ENCODE data around the gene ABCD4. TPM values are rescaled to one million over a fixed set of nuclear protein-coding genes. Genes with fewer than 3 reads are reported as not detected.

Gene ABCD4
- total and polyA plus RNA-seq, 2 donors: 28.3 to 95.7 TPM

DNA sequence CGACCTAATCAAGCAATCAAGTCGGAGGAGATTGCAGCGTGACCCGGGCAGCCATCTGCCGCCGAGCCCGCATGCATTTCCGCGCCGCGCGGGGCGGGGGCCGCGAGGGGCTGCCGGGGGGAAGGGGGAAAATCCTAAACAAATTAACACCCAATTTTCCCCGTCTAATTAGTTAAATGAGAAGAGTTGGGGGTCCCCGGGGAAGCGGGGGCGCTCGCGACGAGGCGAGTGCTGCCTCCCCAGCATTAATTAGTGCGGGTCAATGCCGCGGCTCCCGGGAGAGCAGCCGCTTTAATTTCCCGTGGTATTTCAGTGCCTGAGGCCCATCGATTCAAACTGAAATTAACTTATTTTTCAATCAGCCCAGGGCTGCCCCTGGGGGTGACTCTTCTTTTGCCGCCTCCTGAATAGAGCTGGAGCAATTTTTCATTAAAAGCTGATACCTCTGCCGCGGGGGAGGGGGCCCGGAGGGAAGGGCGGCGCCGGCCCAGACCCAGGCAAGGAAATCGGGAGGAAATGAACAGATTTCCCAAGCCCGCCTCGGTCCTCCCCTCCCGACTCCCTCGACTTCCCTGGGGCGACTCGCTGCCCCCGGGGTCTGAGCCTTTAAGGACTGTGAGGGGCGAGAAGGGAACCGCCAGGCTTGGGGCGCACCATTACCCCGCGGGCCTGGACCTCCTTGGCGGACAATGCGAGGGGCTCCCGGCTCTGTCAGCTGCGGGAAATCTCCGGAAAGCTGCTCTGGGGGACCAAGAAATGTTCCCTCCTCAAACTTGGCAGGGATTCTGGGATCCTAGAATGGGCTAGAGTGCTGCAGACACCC, 44.6 kb downstream of the ABCD4 start:
- DNase-seq (ENCODE audit: low read depth in 6 of 9, low spot score in 9 of 9): no peak
- Histone ChIP-seq H3K4me1 (ENCODE audit: control insufficient read depth in 2 of 2, insufficient read depth in 2 of 2, low read length in 2 of 2) (peaks cover 8 to 12% of the 10 kb centered on the region in 2 donors), H3K27ac (ENCODE audit: low read depth in 1 of 2, low read length in 1 of 2) (no peak overlapping the region), H3K9me3 (ENCODE audit: control insufficient read depth in 2 of 2, insufficient read depth in 1 of 2, low read length in 1 of 2) (peaks cover 0 to 3% of the 10 kb centered on the region in 2 donors), H3K4me3 (ENCODE audit: low read length in 2 of 2) (peak overlapping the region; percentile 37 to 64), H3K27me3 (ENCODE audit: control insufficient read depth in 2 of 2, insufficient read depth in 1 of 2, low read length in 1 of 2) (peaks cover 12 to 52% of the 10 kb centered on the region in 2 donors), H3K36me3 (ENCODE audit: control insufficient read depth in 2 of 2, insufficient read depth in 2 of 2, low read length in 1 of 2) (no peaks in the 10 kb centered on the region)
- 7% methylated on average over 56 of the region's 56 CpGs for WGBS

DNA sequence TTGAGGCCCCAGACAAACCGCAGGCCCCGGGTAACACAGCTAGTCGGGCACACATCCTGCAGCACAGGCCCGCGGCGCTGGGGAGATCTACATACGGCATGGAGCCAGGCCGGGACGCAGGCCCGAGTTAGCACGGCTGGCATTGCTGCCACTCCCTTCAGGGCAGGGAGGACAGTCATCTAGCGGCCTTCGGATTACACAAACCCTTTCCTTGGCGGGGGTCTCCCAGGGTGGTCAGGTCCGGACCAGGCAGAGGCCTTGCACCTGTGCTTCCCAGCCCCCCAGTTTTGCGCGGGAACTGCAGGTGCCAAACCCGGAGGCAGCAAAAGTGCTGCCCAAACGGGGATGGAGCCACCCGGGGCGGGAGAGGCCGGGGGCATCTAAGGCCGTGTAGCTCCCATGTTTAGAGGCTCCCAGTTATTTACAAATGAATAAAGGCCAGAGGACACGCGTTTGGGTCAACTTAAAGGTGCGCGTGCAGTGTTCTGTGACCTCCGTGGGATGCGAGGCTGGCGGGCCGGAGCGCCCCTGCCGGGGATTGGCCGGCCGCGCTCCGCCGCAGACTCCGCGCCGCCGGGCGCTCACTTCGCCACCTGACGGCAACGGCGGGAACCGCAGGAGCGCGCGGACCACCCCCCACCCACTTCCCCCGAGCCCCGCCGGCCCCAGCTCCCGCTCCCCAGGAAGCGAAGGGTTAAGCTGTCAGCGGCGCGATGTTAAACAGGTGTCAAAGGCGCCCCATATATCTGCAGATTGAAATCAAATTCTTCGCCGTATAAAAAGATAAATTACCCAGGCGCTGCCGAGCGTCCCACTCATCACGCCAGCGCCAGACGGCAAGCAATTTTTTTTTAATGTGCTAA, 45.4 kb downstream of the ABCD4 start:
- 4% methylated on average over 68 of the region's 68 CpGs for WGBS
- H3K27me3 ChIP-seq (ENCODE audit: control insufficient read depth in 2 of 2, insufficient read depth in 1 of 2, low read length in 1 of 2): peaks cover 12 to 59% of the 10 kb centered on the region in 2 donors
- no peak overlapping the region for H3K27ac ChIP-seq (ENCODE audit: low read depth in 1 of 2, low read length in 1 of 2)
- H3K36me3 ChIP-seq (ENCODE audit: control insufficient read depth in 2 of 2, insufficient read depth in 2 of 2, low read length in 1 of 2): no peaks in the 10 kb centered on the region
- DNase-seq (ENCODE audit: low read depth in 6 of 9, low spot score in 9 of 9): peak in 8 of 9 donors; percentile 30 to 73 (median 52)
- H3K9me3 ChIP-seq (ENCODE audit: control insufficient read depth in 2 of 2, insufficient read depth in 1 of 2, low read length in 1 of 2): peaks cover 0 to 3% of the 10 kb centered on the region in 2 donors
- H3K4me1 ChIP-seq (ENCODE audit: control insufficient read depth in 2 of 2, insufficient read depth in 2 of 2, low read length in 2 of 2): peaks cover 8 to 12% of the 10 kb centered on the region in 2 donors
- H3K4me3 ChIP-seq (ENCODE audit: low read length in 2 of 2): peak overlapping the region; percentile 37 to 64

DNA sequence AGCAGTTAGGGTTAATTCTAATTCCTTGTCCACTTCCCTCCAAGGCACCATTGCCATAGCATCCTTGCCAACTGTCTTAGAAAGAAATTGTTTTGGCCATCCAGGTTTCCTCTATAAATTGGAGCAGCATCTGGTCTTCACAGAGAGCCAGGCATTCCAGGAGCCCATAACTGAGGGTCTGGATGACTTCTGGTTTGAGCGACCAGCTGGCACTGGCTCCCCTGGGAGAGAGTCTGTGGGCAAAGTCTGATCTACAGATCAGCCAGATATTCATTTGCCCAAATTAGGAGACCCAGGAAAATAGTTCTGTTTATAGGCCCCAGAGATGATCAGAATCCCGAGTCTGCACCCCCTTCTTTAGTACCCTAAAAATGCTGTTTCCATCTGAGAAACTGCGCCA, 47.5 kb downstream of the ABCD4 start:
- DNase-seq (ENCODE audit: low read depth in 6 of 9, low spot score in 9 of 9): no peak
- peaks cover 8 to 14% of the 10 kb centered on the region in 2 donors for H3K4me1 ChIP-seq (ENCODE audit: control insufficient read depth in 2 of 2, insufficient read depth in 2 of 2, low read length in 2 of 2)
- H3K36me3 ChIP-seq (ENCODE audit: control insufficient read depth in 2 of 2, insufficient read depth in 2 of 2, low read length in 1 of 2): no peaks in the 10 kb centered on the region
- H3K27ac ChIP-seq (ENCODE audit: low read depth in 1 of 2, low read length in 1 of 2): no peak overlapping the region
- H3K9me3 ChIP-seq (ENCODE audit: control insufficient read depth in 2 of 2, insufficient read depth in 1 of 2, low read length in 1 of 2): peaks cover 0 to 3% of the 10 kb centered on the region in 2 donors
- 92% methylated on average over 3 of the region's 3 CpGs for WGBS
- no peak overlapping the region for H3K4me3 ChIP-seq (ENCODE audit: low read length in 2 of 2)
- H3K27me3 ChIP-seq (ENCODE audit: control insufficient read depth in 2 of 2, insufficient read depth in 1 of 2, low read length in 1 of 2): peaks cover 12 to 62% of the 10 kb centered on the region in 2 donors

DNA sequence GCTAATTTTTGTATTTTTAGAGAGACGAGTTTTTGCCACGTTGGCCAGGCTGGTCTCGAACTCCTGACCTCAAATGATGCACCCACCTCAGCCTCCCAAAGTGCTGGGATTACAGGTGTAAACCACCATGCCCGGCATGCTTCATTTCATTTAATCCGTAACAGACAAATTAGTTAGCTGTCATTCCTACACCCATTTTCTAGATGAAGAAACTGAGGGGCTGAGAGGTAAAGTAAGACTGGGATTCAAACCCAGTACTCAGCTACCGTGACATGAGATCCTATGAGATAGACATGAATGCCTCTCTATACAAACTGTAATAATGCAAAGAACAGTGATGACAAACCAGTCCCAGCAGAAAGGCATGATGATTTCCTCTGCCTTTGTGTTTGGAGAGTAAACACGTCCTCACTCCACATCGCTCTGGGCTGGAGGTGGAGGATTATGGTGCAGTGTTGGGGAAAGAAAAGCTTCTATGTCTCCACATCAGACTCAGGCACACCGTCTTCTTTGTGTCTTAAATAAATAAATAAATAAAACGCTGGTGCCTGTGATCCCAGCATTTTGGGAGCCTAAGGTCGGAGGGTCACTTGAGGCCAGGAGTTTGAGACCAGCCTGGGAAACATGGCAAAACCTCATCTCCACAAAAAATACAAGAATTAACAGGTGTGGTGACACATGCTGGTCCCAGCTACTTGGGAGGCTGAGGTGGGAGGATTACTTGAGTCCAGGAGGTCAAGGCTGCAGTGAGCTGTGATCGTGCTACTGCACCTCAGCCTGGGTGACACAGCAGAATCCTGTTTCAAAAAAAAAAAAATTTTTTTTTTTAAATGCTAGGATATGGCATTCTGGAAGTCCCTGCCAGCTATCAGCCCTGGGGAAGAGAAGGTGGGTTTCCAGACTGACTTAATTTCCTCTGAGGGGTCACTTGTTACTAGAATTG, 53.0 kb downstream of the ABCD4 start:
- H3K9me3 ChIP-seq (ENCODE audit: control insufficient read depth in 2 of 2, insufficient read depth in 1 of 2, low read length in 1 of 2): no peaks in the 10 kb centered on the region
- H3K27ac ChIP-seq (ENCODE audit: low read depth in 1 of 2, low read length in 1 of 2): no peak overlapping the region
- no peak overlapping the region for H3K4me3 ChIP-seq (ENCODE audit: low read length in 2 of 2)
- no peaks in the 10 kb centered on the region for H3K36me3 ChIP-seq (ENCODE audit: control insufficient read depth in 2 of 2, insufficient read depth in 2 of 2, low read length in 1 of 2)
- DNase-seq (ENCODE audit: low read depth in 6 of 9, low spot score in 9 of 9): no peak
- peaks cover 0 to 2% of the 10 kb centered on the region in 2 donors for H3K4me1 ChIP-seq (ENCODE audit: control insufficient read depth in 2 of 2, insufficient read depth in 2 of 2, low read length in 2 of 2)
- H3K27me3 ChIP-seq (ENCODE audit: control insufficient read depth in 2 of 2, insufficient read depth in 1 of 2, low read length in 1 of 2): peaks cover 15 to 74% of the 10 kb centered on the region in 2 donors
- WGBS: 81% methylated on average over 12 of the region's 12 CpGs

DNA sequence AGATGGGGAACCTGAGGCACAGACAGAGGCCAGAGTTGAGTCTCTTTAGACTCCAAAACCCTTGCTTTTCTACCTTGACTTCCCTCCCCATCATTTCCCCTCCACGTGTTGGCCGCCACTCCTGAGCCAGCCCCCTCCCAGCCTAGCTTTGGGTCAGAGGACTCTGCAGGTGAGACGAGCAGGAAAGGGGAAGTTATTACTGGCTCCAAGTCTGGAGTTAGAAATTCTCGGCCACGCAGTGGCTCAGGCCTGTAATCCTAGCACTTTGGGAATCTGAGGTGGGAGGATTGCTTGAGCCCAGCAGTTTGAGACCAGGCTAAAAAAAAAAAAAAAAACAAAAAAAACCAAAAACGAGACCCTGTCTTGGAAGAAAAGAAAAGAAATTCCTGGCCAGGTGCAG, 54.7 kb downstream of the ABCD4 start:
- 38% methylated on average over 6 of the region's 6 CpGs for WGBS
- DNase-seq (ENCODE audit: low read depth in 6 of 9, low spot score in 9 of 9): no peak
- no peaks in the 10 kb centered on the region for H3K36me3 ChIP-seq (ENCODE audit: control insufficient read depth in 2 of 2, insufficient read depth in 2 of 2, low read length in 1 of 2)
- peaks cover 0 to 2% of the 10 kb centered on the region in 2 donors for H3K4me1 ChIP-seq (ENCODE audit: control insufficient read depth in 2 of 2, insufficient read depth in 2 of 2, low read length in 2 of 2)
- H3K9me3 ChIP-seq (ENCODE audit: control insufficient read depth in 2 of 2, insufficient read depth in 1 of 2, low read length in 1 of 2): no peaks in the 10 kb centered on the region
- H3K27me3 ChIP-seq (ENCODE audit: control insufficient read depth in 2 of 2, insufficient read depth in 1 of 2, low read length in 1 of 2): peaks cover 28 to 79% of the 10 kb centered on the region in 2 donors
- H3K27ac ChIP-seq (ENCODE audit: low read depth in 1 of 2, low read length in 1 of 2): no peak overlapping the region
- H3K4me3 ChIP-seq (ENCODE audit: low read length in 2 of 2): no peak overlapping the region

DNA sequence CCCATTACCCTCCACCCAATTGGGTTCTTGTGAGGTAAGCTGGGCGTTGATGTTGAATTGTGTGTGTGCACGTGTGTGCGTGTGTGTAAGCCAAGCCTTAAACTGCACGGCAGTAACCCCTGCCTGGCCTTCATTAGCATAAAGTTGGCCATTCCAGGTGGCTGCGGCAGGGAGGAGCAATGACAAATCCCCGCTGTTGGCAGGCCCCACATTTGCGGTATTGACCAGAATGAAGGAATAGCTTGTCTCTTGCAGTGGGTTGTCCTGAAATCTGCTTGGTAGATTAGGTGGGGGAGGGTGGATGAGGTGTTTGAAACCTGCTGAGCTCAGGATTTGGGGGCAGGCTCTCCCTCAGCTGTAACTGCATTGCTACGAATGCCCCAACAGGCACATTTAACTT, 56.2 kb downstream of the ABCD4 start:
- peaks cover 0 to under 1% of the 10 kb centered on the region in 2 donors for H3K4me1 ChIP-seq (ENCODE audit: control insufficient read depth in 2 of 2, insufficient read depth in 2 of 2, low read length in 2 of 2)
- WGBS: 92% methylated on average over 8 of the region's 8 CpGs
- DNase-seq (ENCODE audit: low read depth in 6 of 9, low spot score in 9 of 9): no peak
- peaks cover 33 to 81% of the 10 kb centered on the region in 2 donors for H3K27me3 ChIP-seq (ENCODE audit: control insufficient read depth in 2 of 2, insufficient read depth in 1 of 2, low read length in 1 of 2)
- no peak overlapping the region for H3K27ac ChIP-seq (ENCODE audit: low read depth in 1 of 2, low read length in 1 of 2)
- H3K4me3 ChIP-seq (ENCODE audit: low read length in 2 of 2): no peak overlapping the region
- H3K9me3 ChIP-seq (ENCODE audit: control insufficient read depth in 2 of 2, insufficient read depth in 1 of 2, low read length in 1 of 2): no peaks in the 10 kb centered on the region
- no peaks in the 10 kb centered on the region for H3K36me3 ChIP-seq (ENCODE audit: control insufficient read depth in 2 of 2, insufficient read depth in 2 of 2, low read length in 1 of 2)

DNA sequence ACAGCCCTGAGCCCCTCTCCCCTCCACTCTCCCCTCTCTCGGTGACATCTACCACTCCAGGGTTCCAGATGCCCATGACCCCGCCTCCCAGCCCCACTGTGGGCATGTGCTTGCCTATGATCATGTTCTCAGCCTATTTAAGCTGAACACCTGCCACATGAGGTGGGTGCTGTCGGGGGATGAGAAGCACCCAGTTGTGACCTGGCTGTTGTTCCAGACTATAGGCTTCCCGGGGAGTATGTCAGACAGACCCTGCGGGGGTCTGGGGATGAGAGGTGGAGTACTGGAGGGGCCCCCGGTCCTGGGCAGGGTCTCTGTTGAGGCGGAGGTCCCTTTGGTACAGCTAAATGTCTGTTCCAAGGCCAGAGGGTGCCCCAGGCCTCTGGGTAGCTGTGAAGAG, 57.4 kb downstream of the ABCD4 start:
- Histone ChIP-seq H3K27ac (ENCODE audit: low read depth in 1 of 2, low read length in 1 of 2) (no peak overlapping the region), H3K9me3 (ENCODE audit: control insufficient read depth in 2 of 2, insufficient read depth in 1 of 2, low read length in 1 of 2) (no peaks in the 10 kb centered on the region), H3K27me3 (ENCODE audit: control insufficient read depth in 2 of 2, insufficient read depth in 1 of 2, low read length in 1 of 2) (peaks cover 43 to 93% of the 10 kb centered on the region in 2 donors), H3K4me3 (ENCODE audit: low read length in 2 of 2) (no peak overlapping the region), H3K36me3 (ENCODE audit: control insufficient read depth in 2 of 2, insufficient read depth in 2 of 2, low read length in 1 of 2) (no peaks in the 10 kb centered on the region), H3K4me1 (ENCODE audit: control insufficient read depth in 2 of 2, insufficient read depth in 2 of 2, low read length in 2 of 2) (peaks cover 0 to 2% of the 10 kb centered on the region in 2 donors)
- no peak for DNase-seq (ENCODE audit: low read depth in 6 of 9, low spot score in 9 of 9)
- 84% methylated on average over 7 of the region's 7 CpGs for WGBS

DNA sequence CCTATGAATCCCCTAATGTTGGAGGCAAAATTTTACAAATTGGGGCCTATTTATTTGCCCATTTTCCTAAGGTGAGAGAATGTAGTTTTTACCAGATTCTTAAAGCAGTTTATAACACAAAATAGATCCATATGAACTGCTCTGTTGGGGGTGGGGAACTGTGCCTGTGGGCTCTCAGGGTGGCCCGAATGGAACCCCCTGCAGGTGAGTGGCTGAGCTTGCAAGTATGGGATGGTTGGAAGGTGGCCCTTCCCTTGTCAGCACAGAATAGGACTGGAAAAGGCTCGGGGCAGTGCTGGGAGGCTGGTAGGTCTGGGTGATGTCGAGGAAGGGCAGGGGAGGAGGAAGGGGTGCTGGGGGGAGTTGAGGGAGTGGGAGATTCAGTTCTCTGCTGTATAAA, 58.6 kb downstream of the ABCD4 start:
- H3K4me3 ChIP-seq (ENCODE audit: low read length in 2 of 2): no peak overlapping the region
- no peaks in the 10 kb centered on the region for H3K9me3 ChIP-seq (ENCODE audit: control insufficient read depth in 2 of 2, insufficient read depth in 1 of 2, low read length in 1 of 2)
- peaks cover 0 to 2% of the 10 kb centered on the region in 2 donors for H3K4me1 ChIP-seq (ENCODE audit: control insufficient read depth in 2 of 2, insufficient read depth in 2 of 2, low read length in 2 of 2)
- DNase-seq (ENCODE audit: low read depth in 6 of 9, low spot score in 9 of 9): no peak
- H3K36me3 ChIP-seq (ENCODE audit: control insufficient read depth in 2 of 2, insufficient read depth in 2 of 2, low read length in 1 of 2): no peaks in the 10 kb centered on the region
- H3K27ac ChIP-seq (ENCODE audit: low read depth in 1 of 2, low read length in 1 of 2): no peak overlapping the region
- H3K27me3 ChIP-seq (ENCODE audit: control insufficient read depth in 2 of 2, insufficient read depth in 1 of 2, low read length in 1 of 2): peaks cover 55 to 100% of the 10 kb centered on the region in 2 donors
- 28% methylated on average over 3 of the region's 3 CpGs for WGBS
